ENCODE measurements around the gene SGCD. TPM values are rescaled to one million over a fixed set of nuclear protein-coding genes. Genes with fewer than 3 reads are reported as not detected.

SGCD gene
- total RNA-seq, 4 donors from 2014 or later = 0.83 to 9.6 (median 1.9) TPM

GRCh38 chr5:156434471-156434870 is 107.5 kb downstream of the SGCD start:
- no peak for DNase-seq
- no peak overlapping the region for H3K4me3 ChIP-seq
- H3K27ac ChIP-seq = no peak overlapping the region
- H3K9me3 ChIP-seq = no peaks in the 10 kb centered on the region
- no peaks in the 10 kb centered on the region for H3K36me3 ChIP-seq
- H3K4me1 ChIP-seq = no peaks in the 10 kb centered on the region
- TF ChIP-seq, protein P1, sequence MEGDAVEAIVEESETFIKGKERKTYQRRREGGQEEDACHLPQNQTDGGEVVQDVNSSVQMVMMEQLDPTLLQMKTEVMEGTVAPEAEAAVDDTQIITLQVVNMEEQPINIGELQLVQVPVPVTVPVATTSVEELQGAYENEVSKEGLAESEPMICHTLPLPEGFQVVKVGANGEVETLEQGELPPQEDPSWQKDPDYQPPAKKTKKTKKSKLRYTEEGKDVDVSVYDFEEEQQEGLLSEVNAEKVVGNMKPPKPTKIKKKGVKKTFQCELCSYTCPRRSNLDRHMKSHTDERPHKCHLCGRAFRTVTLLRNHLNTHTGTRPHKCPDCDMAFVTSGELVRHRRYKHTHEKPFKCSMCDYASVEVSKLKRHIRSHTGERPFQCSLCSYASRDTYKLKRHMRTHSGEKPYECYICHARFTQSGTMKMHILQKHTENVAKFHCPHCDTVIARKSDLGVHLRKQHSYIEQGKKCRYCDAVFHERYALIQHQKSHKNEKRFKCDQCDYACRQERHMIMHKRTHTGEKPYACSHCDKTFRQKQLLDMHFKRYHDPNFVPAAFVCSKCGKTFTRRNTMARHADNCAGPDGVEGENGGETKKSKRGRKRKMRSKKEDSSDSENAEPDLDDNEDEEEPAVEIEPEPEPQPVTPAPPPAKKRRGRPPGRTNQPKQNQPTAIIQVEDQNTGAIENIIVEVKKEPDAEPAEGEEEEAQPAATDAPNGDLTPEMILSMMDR (IDR thresholded peaks at IDR 0.05) = no peak
- no peak for TF ChIP-seq POLR2A (IDR thresholded peaks at IDR 0.05)
- no peaks in the 10 kb centered on the region for H3K27me3 ChIP-seq

DNA sequence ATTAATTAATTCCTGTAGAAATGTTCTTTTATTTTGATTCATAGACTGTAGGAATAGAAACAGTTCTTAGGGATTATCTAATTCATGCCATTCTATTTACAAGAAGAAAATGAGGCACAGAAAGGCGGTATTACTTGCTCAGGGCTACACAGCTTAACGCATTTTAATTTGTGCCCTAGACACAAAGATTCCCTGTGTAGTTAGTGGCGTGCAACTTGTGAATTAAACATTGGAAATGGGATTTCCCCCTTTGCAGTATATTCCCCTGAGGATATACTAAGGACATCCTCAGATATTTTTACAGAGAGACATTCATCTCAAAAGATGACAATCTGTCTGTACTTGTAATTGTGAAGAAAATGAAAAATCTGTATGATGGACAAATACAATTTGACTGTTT is 108.1 kb downstream of the SGCD start:
- no peak overlapping the region for H3K27ac ChIP-seq
- no peaks in the 10 kb centered on the region for H3K9me3 ChIP-seq
- H3K36me3 ChIP-seq = no peaks in the 10 kb centered on the region
- no peak for DNase-seq
- no peak for TF ChIP-seq POLR2A (IDR thresholded peaks at IDR 0.05)
- TF ChIP-seq, protein P1 (IDR thresholded peaks at IDR 0.05) = no peak
- no peak overlapping the region for H3K4me3 ChIP-seq
- no peaks in the 10 kb centered on the region for H3K4me1 ChIP-seq
- no peaks in the 10 kb centered on the region for H3K27me3 ChIP-seq

DNA sequence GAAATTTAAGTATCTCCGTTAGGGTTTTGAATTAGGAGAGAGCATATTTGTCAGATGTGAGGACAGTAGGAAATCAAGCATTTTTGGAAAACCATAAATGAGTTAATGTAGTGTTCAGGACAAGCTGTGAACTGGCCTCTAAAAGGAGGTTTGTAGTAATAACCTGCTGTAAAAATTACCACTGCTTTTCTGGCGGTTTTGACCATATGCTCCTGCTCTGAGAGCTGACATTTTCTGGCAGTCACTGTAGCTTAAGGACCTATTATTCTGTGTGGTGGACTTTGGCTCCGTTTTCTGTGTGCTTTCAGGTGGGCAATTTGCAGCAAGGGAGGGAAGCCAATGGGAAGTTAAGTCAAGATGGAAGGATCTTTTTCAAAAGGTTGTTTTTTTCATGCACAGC is 111.1 kb downstream of the SGCD start:
- H3K4me3 ChIP-seq = no peak overlapping the region
- no peak for DNase-seq
- no peaks in the 10 kb centered on the region for H3K27me3 ChIP-seq
- TF ChIP-seq POLR2A (IDR thresholded peaks at IDR 0.05) = no peak
- TF ChIP-seq, protein P1 (IDR thresholded peaks at IDR 0.05) = no peak
- no peaks in the 10 kb centered on the region for H3K4me1 ChIP-seq
- no peaks in the 10 kb centered on the region for H3K9me3 ChIP-seq
- no peaks in the 10 kb centered on the region for H3K36me3 ChIP-seq
- no peak overlapping the region for H3K27ac ChIP-seq

DNA sequence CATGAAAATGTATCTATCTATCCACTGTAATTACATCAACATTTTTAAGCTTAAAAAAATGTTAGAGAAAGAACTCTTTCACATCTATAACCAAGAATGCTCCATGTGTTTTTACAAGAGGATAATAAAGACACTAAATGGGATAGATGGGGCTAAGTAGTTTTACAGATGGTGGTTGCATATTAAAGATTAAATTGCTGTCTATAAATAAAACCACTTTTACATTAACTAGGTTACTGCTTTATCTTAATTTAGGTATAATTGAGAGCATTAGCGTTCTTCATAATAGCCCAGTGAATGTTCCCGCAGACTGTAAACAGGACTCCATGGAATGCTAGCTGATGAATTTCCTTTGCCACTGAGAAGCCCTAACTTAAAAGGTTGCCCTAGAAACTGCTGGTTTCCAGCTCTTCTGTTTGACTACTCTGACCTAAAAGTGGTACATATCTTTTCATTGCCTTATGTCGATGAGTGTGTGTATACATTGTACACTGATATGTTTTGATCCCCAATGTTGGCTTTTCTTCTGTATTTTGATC is 117.9 kb downstream of the SGCD start:
- Histone ChIP-seq H3K4me1 (no peaks in the 10 kb centered on the region), H3K9me3 (no peaks in the 10 kb centered on the region), H3K36me3 (no peaks in the 10 kb centered on the region), H3K27me3 (no peaks in the 10 kb centered on the region), H3K4me3 (no peak overlapping the region), H3K27ac (no peak overlapping the region)
- no peak for DNase-seq
- TF ChIP-seq, protein P1 (IDR thresholded peaks at IDR 0.05) = no peak
- TF ChIP-seq POLR2A (IDR thresholded peaks at IDR 0.05) = no peak

- no peaks in the 10 kb centered on the region for H3K9me3 ChIP-seq
- no peaks in the 10 kb centered on the region for H3K4me1 ChIP-seq
- no peaks in the 10 kb centered on the region for H3K27me3 ChIP-seq
- H3K27ac ChIP-seq = no peak overlapping the region
- TF ChIP-seq POLR2A (IDR thresholded peaks at IDR 0.05) = no peak
- TF ChIP-seq, protein P1 (IDR thresholded peaks at IDR 0.05) = no peak
- no peak overlapping the region for H3K4me3 ChIP-seq
- no peak for DNase-seq
- H3K36me3 ChIP-seq = no peaks in the 10 kb centered on the region
Observed at GRCh38 chr5:156446526-156446925, 119.6 kb downstream of the SGCD start.

- TF ChIP-seq, protein P1 (IDR thresholded peaks at IDR 0.05) = no peak
- TF ChIP-seq POLR2A (IDR thresholded peaks at IDR 0.05) = no peak
- DNase-seq = no peak
- Histone ChIP-seq H3K9me3 (no peaks in the 10 kb centered on the region), H3K4me3 (no peak overlapping the region), H3K27me3 (no peaks in the 10 kb centered on the region), H3K27ac (no peak overlapping the region), H3K36me3 (no peaks in the 10 kb centered on the region), H3K4me1 (no peaks in the 10 kb centered on the region)
Observed at GRCh38 chr5:156450778-156451177, 123.8 kb downstream of the SGCD start.
